GM18858 (cell line): ENCODE measurements around the gene TBX6.

ENCODE experiments used
- ATAC-seq: cut with Tn5 transposase; IDR thresholded peaks from one replicate; pipeline ENCODE4 v1.9.1; 2021; ENCODE audit not compliant: unreplicated experiment

The TBX6 gene

GRCh38 chr16:30040221-30040620 lies 51.5 kb downstream of the TBX6 start:
- no peak for ATAC-seq
